K562 (cell line): Measurements from ENCODE around the gene DHRS11. TPM values are rescaled to one million over a fixed set of nuclear protein-coding genes. Genes with fewer than 3 reads are reported as not detected.

ENCODE experiments used
- CBX1 ChIP-seq: sonication (generic); IDR thresholded peaks from 2 replicates; pipeline ENCODE4 v1.6.1; 2016; ENCODE audit warnings: antibody characterized with exemption, low read depth, mild to moderate bottlenecking
- EGR1 ChIP-seq: fragments of 450-650 bp; conservative IDR thresholded peaks from 2 replicates; pipeline ENCODE4 v1.6.1; 2017; ENCODE audit warnings: mild to moderate bottlenecking
- FOXJ2 ChIP-seq: fragments of 200-800 bp; sonication (Bioruptor generic); IDR thresholded peaks from 2 replicates; pipeline ENCODE4 v1.6.1; 2016; ENCODE audit warnings: missing genetic modification characterization, missing compliant biosample characterization
- FOXK2 ChIP-seq, 2 experiments: fragments of 450-650 bp; IDR thresholded peaks in 1 of 2; conservative IDR thresholded peaks in 1 of 2; 2 replicates each; pipeline ENCODE4 v1.6.1; 2016; ENCODE audit warnings: low read depth in 2 of 2, mild to moderate bottlenecking in 1 of 2
- GATAD2A ChIP-seq: fragments of 450-650 bp; IDR thresholded peaks from 2 replicates; pipeline ENCODE4 v1.6.1; 2017
- HDAC2 ChIP-seq: fragments of 450-650 bp; IDR thresholded peaks from 2 replicates; pipeline ENCODE4 v1.6.1; 2016; ENCODE audit warnings: mild to moderate bottlenecking
- ILF3 ChIP-seq: fragments of 450-650 bp; IDR thresholded peaks from 2 replicates; pipeline ENCODE4 v1.6.1; 2018; ENCODE audit warnings: antibody characterized with exemption, mild to moderate bottlenecking, moderate library complexity, borderline replicate concordance
- KLF10 ChIP-seq: fragments of 250-450 bp; sonication (Bioruptor Pico); IDR thresholded peaks from 2 replicates; pipeline ENCODE4 v1.6.1; 2021; ENCODE audit warnings: matching md5 sums
- LEF1 ChIP-seq: fragments of 450-650 bp; IDR thresholded peaks from 2 replicates; pipeline ENCODE4 v1.6.1; 2016; ENCODE audit warnings: mild to moderate bottlenecking
- NFE2 ChIP-seq: IDR thresholded peaks from 2 replicates; pipeline ENCODE4 v1.6.1; 2014; ENCODE audit warnings: antibody characterized with exemption, low read depth
- PCBP2 ChIP-seq: fragments of 200-400 bp; formaldehyde crosslinking; IDR thresholded peaks from 2 replicates; pipeline ENCODE4 v1.6.1; 2018; ENCODE audit warnings: low read length, low read depth, mild to moderate bottlenecking, moderate library complexity; ENCODE audit not compliant: poor library complexity, severe bottlenecking
- PHF20 ChIP-seq: fragments of 450-650 bp; IDR thresholded peaks from 2 replicates; pipeline ENCODE4 v1.6.1; 2018; ENCODE audit not compliant: partially characterized antibody
- POLR2A ChIP-seq: fragments of 450-650 bp; conservative IDR thresholded peaks from 2 replicates; pipeline ENCODE4 v1.6.1; 2016
- POLR2AphosphoS5 ChIP-seq: IDR thresholded peaks from 2 replicates; pipeline ENCODE4 v1.6.1; 2011; ENCODE audit warnings: mild to moderate bottlenecking, low read depth, low read length, moderate library complexity; ENCODE audit not compliant: control insufficient read depth, insufficient read depth
- SMAD4 ChIP-seq: fragments of 250-450 bp; sonication (Bioruptor Pico); conservative IDR thresholded peaks from 2 replicates; pipeline ENCODE4 v1.8.0; 2021; ENCODE audit warnings: inconsistent platforms, mild to moderate bottlenecking, moderate library complexity
- SPI1 ChIP-seq: IDR thresholded peaks from 2 replicates; pipeline ENCODE4 v1.6.1; 2011; ENCODE audit warnings: low read depth, low read length, control low read depth, borderline replicate concordance
- SRSF9 ChIP-seq: fragments of 200-400 bp; formaldehyde crosslinking; IDR thresholded peaks from 2 replicates; pipeline ENCODE4 v1.6.1; 2017; ENCODE audit warnings: low read depth, low read length, borderline replicate concordance
- TAF15 ChIP-seq: fragments of 200-400 bp; formaldehyde crosslinking; IDR thresholded peaks from 2 replicates; pipeline ENCODE4 v1.6.1; 2017; ENCODE audit warnings: mild to moderate bottlenecking, low read depth, low read length, moderate library complexity
- TEAD4 ChIP-seq, 2 experiments: sonication (generic) in 1 of 2; formaldehyde crosslinking in 1 of 2; IDR thresholded peaks; 2 replicates each; pipeline versions ENCODE4 v1.6.1 to v1.8.0; 2012 to 2022; ENCODE audit warnings: borderline replicate concordance in 1 of 2, inconsistent platforms in 1 of 2, low read length in 1 of 2, mild to moderate bottlenecking in 1 of 2, missing genetic modification reagents in 1 of 2
- TRIM24 ChIP-seq, 2 experiments: fragments of 450-650 bp; IDR thresholded peaks; 2 replicates each; pipeline ENCODE4 v1.6.1; 2016
- ZC3H4 ChIP-seq: sonication (generic); formaldehyde crosslinking; IDR thresholded peaks from 2 replicates; pipeline ENCODE4 v1.9.0; 2021; ENCODE audit warnings: missing genetic modification reagents, borderline replicate concordance
- ZNF324 ChIP-seq: fragments of 250-450 bp; sonication (Bioruptor Pico); IDR thresholded peaks from 2 replicates; pipeline ENCODE4 v1.4.0; 2020; ENCODE audit warnings: mild to moderate bottlenecking
- ZNF785 ChIP-seq: fragments of 250-450 bp; sonication (Bioruptor Pico); IDR thresholded peaks from 2 replicates; pipeline ENCODE4 v1.4.0; 2020; ENCODE audit warnings: mild to moderate bottlenecking
- polyA plus RNA-seq, 8 experiments: library from polyadenylated mRNA; depleted of rRNA in 4 of 8; stranded (reverse) in 5 of 8; unstranded in 3 of 8; fragments of >200 nt; fragmentation: Nextera tagmentation in 2 of 8; fragmentation: Illumina TruSeq in 1 of 8; extraction: Ambion mirVana in 2 of 8; extraction: Trizol in 1 of 8; gene quantifications; 2 replicates each; pipeline versions ENCODE4 v1.2.1 to v1.2.3, GENCODE V29; 2011 to 2014; ENCODE audit warnings: inconsistent platforms in 1 of 8, missing spikeins in 1 of 8
- total RNA-seq, 7 experiments: library from RNA; depleted of rRNA in 6 of 7; stranded (reverse); fragments of >200 nt in 6 of 7; fragmentation: Illumina TruSeq in 2 of 7; extraction: Trizol in 2 of 7; gene quantifications; 2 replicates each; pipeline versions ENCODE4 v1.2.1 to v1.2.3, GENCODE V29; 2011 to 2021; ENCODE audit warnings: low replicate concordance in 1 of 7
- TF ChIP-seq, protein P1 (sequence below): fragments of 200-800 bp; sonication (Bioruptor generic); IDR thresholded peaks from 2 replicates; pipeline ENCODE4 v1.6.1; 2017; ENCODE audit warnings: missing genetic modification characterization, missing compliant biosample characterization
- TF ChIP-seq, protein P2 (sequence below), 2 experiments: fragments of 450-650 bp; conservative IDR thresholded peaks; 2 replicates each; pipeline ENCODE4 v1.6.1; 2017; ENCODE audit warnings: mild to moderate bottlenecking in 2 of 2, moderate library complexity in 2 of 2

Gene DHRS11
- total and polyA plus RNA-seq, 9 of the 15 experiments (the other 6 are each of a cell fraction or from before 2014, with no cell fraction given): 15.2 to 123 (median 59.8) TPM

DNA sequence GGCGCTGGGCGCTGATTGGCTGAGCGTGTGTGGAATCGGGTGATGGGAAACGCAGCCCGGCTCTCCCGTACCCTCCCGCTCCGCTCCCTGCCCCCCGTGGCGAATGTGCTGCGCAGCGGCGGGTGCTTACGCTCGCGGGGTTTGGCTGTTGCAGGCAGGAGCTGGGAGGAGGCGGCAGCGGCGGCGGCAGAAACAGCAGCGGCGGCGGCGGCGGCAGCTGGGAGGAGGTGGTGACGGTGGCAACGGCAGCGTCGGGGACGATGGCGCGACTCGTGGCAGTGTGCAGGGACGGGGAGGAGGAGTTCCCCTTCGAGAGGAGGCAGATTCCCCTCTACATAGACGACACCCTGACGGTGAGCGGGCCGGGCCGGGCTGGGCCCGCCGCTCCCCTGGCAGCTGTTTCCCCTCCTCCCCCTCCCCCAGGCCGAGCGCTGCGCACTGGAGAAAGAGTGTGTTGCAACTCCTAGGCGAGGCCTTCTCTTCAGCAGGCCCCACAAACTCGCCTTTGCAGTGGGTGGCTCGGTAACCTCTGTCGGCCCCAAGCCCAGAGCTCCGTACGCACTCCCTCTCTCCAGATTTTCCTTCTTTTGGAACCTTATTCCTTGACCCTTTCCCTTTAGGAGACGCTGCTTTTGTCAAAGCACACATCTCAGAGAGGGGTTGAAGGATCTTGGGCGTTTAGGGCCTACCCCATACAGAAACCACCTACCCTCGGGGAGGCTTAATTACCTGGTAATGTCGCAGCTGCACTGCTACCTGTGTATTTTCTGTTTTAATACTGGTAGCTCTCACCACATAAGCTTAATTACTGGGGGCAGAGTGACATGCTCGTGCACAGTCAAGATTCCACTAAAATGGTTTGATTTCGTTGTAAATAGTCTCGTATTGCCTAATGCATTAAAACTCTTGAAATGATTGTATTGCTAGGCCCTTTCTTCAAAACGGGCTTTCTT lies 45.9 kb upstream of the DHRS11 start (continued):
- TF ChIP-seq FOXJ2 (0 out of 2 replicates have a peak, but pooled peaks have one; percentile 27), CBX1 (0 out of 2 replicates have a peak, but pooled peaks have one; percentile 66), ZNF785 (no peak), NFE2 (peak; percentile 29; the same call in 1 of the 2 replicates), HDAC2 (0 out of 2 replicates have a peak, but pooled peaks have one; percentile 29), TAF15 (no peak), TRIM24 (IDR thresholded peaks at IDR 0.05) (peak in 1 of 2 experiments; percentile 47; a peak in 1 of 4 replicates), PHF20 (peak; percentile 61), KLF10 (no peak), POLR2AphosphoS5 (peak; percentile 59), EGR1 (peak; percentile 24), ZNF324 (no peak), FOXK2 (conservative IDR thresholded peaks at IDR 0.05 in 1 of 2, IDR thresholded peaks at IDR 0.05 in 1 of 2; ENCODE audit: low read depth in 2 of 2) (peak; percentile 40 to 50; a peak in 3 of 4 replicates), POLR2A (0 out of 2 replicates have a peak, but pooled peaks have one; percentile 10), PCBP2 (no peak), TEAD4 (IDR thresholded peaks at IDR 0.05; ENCODE audit: low read length) (no peak), TEAD4 (CRISPR knock-in tag; IDR thresholded peaks at IDR 0.05; ENCODE audit: borderline replicate concordance) (no peak), SRSF9 (no peak), GATAD2A (peak; percentile 57; the same call in 1 of the 2 replicates), SMAD4 (CRISPR knock-in tag) (peak; percentile 68; the same call in 1 of the 2 replicates), ZC3H4 (no peak), ILF3 (no peak), SPI1 (no peak), LEF1 (no peak)
- TF ChIP-seq, protein P1, sequence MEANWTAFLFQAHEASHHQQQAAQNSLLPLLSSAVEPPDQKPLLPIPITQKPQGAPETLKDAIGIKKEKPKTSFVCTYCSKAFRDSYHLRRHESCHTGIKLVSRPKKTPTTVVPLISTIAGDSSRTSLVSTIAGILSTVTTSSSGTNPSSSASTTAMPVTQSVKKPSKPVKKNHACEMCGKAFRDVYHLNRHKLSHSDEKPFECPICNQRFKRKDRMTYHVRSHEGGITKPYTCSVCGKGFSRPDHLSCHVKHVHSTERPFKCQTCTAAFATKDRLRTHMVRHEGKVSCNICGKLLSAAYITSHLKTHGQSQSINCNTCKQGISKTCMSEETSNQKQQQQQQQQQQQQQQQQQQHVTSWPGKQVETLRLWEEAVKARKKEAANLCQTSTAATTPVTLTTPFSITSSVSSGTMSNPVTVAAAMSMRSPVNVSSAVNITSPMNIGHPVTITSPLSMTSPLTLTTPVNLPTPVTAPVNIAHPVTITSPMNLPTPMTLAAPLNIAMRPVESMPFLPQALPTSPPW (CRISPR knock-in tag): peak; percentile 73
- TF ChIP-seq, protein P2, sequence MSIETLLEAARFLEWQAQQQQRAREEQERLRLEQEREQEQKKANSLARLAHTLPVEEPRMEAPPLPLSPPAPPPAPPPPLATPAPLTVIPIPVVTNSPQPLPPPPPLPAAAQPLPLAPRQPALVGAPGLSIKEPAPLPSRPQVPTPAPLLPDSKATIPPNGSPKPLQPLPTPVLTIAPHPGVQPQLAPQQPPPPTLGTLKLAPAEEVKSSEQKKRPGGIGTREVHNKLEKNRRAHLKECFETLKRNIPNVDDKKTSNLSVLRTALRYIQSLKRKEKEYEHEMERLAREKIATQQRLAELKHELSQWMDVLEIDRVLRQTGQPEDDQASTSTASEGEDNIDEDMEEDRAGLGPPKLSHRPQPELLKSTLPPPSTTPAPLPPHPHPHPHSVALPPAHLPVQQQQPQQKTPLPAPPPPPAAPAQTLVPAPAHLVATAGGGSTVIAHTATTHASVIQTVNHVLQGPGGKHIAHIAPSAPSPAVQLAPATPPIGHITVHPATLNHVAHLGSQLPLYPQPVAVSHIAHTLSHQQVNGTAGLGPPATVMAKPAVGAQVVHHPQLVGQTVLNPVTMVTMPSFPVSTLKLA (conservative IDR thresholded peaks at IDR 0.05): peak; percentile 63 to 91
